ENCODE measurements around the gene OMD.

Gene OMD

GRCh38 chr9:92373167-92373566 is 51.1 kb downstream of the OMD start:
- H3K27me3 ChIP-seq (ENCODE audit: low read depth, low read length), result no peaks in the 10 kb centered on the region
- H3K36me3 ChIP-seq (replicated peaks; ENCODE audit: low read depth, low read length), result peaks cover 15% of the 10 kb centered on the region
- no peak overlapping the region for H3K27ac ChIP-seq (ENCODE audit: low read length)
- H3K9me3 ChIP-seq (ENCODE audit: insufficient read depth, low read length), result peaks cover 3% of the 10 kb centered on the region; the same call in 1 of the 2 replicates
- H3K4me3 ChIP-seq (ENCODE audit: low read length), result no peak overlapping the region
- H2AFZ ChIP-seq (ENCODE audit: low read depth, low read length), result no peak overlapping the region
- no peaks in the 10 kb centered on the region for H3K4me1 ChIP-seq (ENCODE audit: low read length)
- H3K79me2 ChIP-seq (ENCODE audit: low read length), result peaks cover 5% of the 10 kb centered on the region; the same call in 1 of the 2 replicates
- no peak overlapping the region for H3K9ac ChIP-seq (ENCODE audit: low read length)
- no peak overlapping the region for H3K4me2 ChIP-seq (ENCODE audit: low read length)
- H4K20me1 ChIP-seq (ENCODE audit: insufficient read depth, low read length), result no peaks in the 10 kb centered on the region
- TF ChIP-seq EZH2phosphoT487 (IDR thresholded peaks at IDR 0.05; ENCODE audit: low read depth), result no peak
- TF ChIP-seq CTCF (IDR thresholded peaks at IDR 0.05; ENCODE audit: low read depth, low read length), result no peak

GRCh38 chr9:92369075-92369474 is 55.2 kb downstream of the OMD start:
- no peak overlapping the region for H2AFZ ChIP-seq (ENCODE audit: low read depth, low read length)
- TF ChIP-seq CTCF (IDR thresholded peaks at IDR 0.05; ENCODE audit: low read depth, low read length) (no peak), EZH2phosphoT487 (IDR thresholded peaks at IDR 0.05; ENCODE audit: low read depth) (no peak)
- peaks cover 3% of the 10 kb centered on the region; the same call in 1 of the 2 replicates for H3K9me3 ChIP-seq (ENCODE audit: insufficient read depth, low read length)
- H3K4me2 ChIP-seq (ENCODE audit: low read length), result no peak overlapping the region
- H3K36me3 ChIP-seq (replicated peaks; ENCODE audit: low read depth, low read length), result peaks cover 17% of the 10 kb centered on the region
- H3K4me3 ChIP-seq (ENCODE audit: low read length), result no peak overlapping the region
- H3K9ac ChIP-seq (ENCODE audit: low read length), result no peak overlapping the region
- H3K27ac ChIP-seq (ENCODE audit: low read length), result no peak overlapping the region
- no peaks in the 10 kb centered on the region for H3K4me1 ChIP-seq (ENCODE audit: low read length)
- no peaks in the 10 kb centered on the region for H3K27me3 ChIP-seq (ENCODE audit: low read depth, low read length)
- no peaks in the 10 kb centered on the region for H4K20me1 ChIP-seq (ENCODE audit: insufficient read depth, low read length)
- peaks cover 5% of the 10 kb centered on the region; the same call in 1 of the 2 replicates for H3K79me2 ChIP-seq (ENCODE audit: low read length)
